Mesenteric fat pad (tissue), 1 donor: Measurements from ENCODE around the gene OR51B4. TPM values are rescaled to one million over a fixed set of nuclear protein-coding genes. Genes with fewer than 3 reads are reported as not detected.
"Not testable (repeated sequence)": the region's sequence is repeated elsewhere in the genome, so short reads cannot be mapped to it uniquely, and the experiment has no call there.

Experiments
- DNase-seq: peaks from one replicate; pipeline ENCODE4 v3.0.0-alpha.2; 2020; ENCODE audit warnings: low spot score
- total RNA-seq: library from RNA; stranded (reverse); fragmentation: NEBNext Ultra II Directional; extraction: Animal tissue kit (Norgen Biotek cat#: 25700); gene quantifications from one replicate; pipeline ENCODE4 v1.2.1, GENCODE V29; 2021
- donor health status: DM: yes; HTN: yes; CAD: no.

The OR51B4 gene
- total RNA-seq, 1 donor from 2014 or later = not detected

DNA sequence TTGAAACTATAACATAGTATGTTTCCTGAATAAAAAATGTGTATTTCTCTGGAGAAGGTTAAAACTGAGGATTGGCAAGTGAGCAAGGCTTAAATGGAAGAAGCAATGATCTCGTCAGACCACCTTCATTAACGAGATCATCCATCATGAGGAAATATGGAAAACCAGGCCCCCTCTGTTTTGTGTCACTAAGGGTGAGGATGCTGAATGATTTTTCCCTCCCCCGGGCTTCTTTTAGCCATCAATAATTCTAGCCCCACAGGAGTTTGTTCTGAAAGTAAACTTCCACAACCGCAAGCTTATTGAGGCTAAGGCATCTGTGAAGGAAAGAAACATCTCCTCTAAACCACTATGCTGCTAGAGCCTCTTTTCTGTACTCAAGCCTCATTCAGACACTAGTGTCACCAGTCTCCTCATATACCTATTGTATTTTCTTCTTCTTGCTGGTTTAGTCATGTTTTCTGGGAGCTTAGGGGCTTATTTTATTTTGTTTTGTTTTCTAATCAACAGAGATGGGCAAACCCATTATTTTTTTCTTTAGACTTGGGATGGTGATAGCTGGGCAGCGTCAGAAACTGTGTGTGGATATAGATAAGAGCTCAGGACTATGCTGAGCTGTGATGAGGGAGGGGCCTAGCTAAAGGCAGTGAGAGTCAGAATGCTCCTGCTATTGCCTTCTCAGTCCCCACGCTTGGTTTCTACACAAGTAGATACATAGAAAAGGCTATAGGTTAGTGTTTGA lies 26.2 kb downstream of the OR51B4 start:
- DNase-seq = no peak

- DNase-seq = no peak
These were observed 27.4 kb downstream of the OR51B4 start for GRCh38 chr11:5274395-5274794.

DNA sequence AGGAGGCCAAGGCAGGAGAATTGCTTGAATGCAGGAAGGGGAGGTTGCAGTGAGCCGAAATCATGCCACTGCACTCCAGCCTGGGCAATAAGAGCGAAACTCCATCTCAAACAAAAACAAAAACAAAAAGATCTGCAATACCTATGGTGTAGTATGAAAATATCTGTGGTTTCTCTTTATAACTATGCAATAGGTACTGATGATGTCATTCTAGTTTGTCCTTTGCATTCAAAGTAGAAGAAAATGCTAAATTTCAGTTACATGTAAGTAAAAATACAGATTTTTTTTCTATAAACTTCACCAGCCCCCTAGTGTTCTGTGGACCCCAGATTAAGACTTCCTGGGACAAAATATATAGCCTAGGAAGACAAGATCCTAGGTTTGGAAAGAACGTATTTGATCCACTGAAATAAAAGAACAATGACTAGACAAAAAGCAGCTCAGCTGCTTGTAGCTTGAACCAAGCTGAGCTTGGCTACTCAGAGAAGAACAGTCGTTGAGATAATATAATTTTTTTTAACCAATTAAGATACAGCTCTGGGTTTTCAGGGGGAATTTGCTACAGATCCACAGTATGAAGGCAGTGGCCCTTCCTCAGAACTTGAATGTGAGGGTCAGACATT lies 29.2 kb downstream of the OR51B4 start:
- no peak for DNase-seq

- DNase-seq = no peak
These were observed 32.0 kb downstream of the OR51B4 start, which contains the start of gene HBE1 for GRCh38 chr11:5269715-5270147. Gene HBE1 (minus strand): TSS chr11:5269945. CDS start chr11:5269890, 55 bp downstream.

DNA sequence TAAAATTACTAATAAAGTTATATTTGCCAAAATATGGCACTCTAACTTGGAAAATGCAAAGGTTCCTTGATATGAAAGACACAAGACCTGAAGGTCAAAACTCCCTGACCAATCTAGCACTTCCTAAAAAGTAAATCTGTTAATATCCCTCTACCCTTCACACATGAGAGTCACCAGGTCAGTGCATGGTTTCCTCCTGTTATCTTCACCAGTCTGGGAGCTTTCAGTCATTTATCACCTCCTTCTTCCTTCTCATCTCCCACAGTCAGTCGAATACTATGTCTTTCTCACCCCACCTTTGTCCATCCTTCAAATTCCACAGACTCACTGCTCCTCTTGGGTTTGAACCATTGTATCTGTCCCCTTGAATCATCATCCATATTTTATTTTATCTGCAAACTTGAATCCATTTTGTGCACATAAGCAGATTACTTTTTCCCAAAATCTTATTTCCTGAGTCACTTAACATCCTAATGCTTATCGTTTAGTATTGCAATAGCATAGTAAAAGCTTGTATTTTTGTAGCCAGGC lies 34.6 kb downstream of the OR51B4 start:
- DNase-seq = no peak

GRCh38 chr11:5266609-5267008 lies 35.1 kb downstream of the OR51B4 start:
- DNase-seq = no peak

GRCh38 chr11:5265832-5266231 lies 35.9 kb downstream of the OR51B4 start:
- DNase-seq = no peak

DNA sequence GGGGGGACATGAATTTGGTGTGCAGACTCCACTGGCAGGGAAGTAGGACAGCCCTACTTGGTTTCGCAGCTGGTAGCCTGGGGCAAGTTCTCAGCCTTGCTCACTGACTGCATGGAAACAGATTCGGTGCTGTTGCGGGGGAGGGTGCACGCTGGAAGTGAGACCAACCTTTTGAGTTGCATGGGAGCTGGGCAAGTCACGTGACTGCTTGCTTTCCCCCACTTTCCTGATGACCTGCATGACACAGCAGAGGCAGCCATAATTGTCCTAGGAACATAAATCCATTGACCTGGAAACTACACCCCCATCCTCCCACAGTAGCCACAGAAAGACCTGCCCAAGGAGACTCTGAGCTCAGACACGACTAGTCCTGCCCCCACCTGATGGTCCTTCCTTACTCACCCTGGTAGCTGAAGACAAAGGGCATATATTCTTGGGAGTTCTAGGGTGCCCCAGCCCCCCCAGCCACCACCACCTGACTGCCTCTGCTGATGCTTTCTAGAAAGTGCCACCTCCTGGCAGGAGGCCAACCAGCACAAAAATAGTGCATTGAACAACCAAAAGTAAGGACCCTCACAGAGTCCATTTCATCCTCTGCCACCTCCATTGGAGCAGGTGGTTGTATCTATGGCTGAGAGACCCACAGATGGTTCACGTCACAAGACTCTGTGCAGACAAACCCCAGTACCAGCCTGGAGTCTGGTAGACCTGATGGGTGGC lies 43.0 kb downstream of the OR51B4 start:
- no peak for DNase-seq

- no peak for DNase-seq
These were observed 44.5 kb downstream of the OR51B4 start for GRCh38 chr11:5257296-5257695.

GRCh38 chr11:5254646-5255413 lies 46.9 kb downstream of the OR51B4 start, which contains the start of gene HBG2:
Gene HBG2 (minus strand): TSS chr11:5254781. CDS start chr11:5254728, 53 bp downstream.
- DNase-seq = not testable (repeated sequence)

DNA sequence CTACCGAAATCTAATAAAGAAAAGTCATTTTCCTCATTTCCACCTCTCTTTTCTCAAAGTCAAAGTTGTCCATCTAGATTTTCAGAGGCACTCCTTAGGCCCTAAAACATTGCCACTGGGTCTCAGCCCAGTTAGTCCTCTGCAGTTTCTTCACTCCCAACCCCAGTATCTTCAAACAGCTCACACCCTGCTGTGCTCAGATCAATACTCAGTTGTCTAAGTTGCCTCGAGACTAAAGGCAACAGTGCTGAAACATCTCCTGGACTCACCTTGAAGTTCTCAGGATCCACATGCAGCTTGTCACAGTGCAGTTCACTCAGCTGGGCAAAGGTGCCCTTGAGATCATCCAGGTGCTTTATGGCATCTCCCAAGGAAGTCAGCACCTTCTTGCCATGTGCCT lies 47.7 kb downstream of the OR51B4 start:
- not testable (repeated sequence) for DNase-seq

DNA sequence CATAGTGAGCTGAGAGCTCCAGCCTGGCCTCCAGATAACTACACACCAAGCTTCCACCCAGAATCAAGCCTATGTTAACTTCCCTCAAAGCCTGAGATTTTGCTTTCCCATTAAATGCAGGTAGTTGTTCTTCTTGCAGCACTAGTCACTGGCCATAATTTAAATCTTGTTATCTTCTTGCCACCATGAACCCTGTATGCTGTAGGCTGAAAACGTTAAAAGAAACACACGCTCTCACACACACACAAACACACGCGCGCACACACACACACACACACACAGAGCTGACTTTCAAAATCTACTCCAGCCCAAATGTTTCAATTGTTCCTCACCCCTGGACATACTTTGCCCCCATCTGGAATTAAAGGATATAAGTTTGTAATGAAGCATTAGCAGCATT lies 48.3 kb downstream of the OR51B4 start:
- not testable (repeated sequence) for DNase-seq

GRCh38 chr11:5252919-5253265 lies 48.9 kb downstream of the OR51B4 start:
- no peak for DNase-seq

GRCh38 chr11:5252192-5252918 lies 49.4 kb downstream of the OR51B4 start:
- DNase-seq = no peak

GRCh38 chr11:5251746-5252145 lies 50.0 kb downstream of the OR51B4 start:
- no peak for DNase-seq

Other genes with a start within 250 kb of the OR51B4 start
- gene OR52E2, start 242.3 kb downstream of the OR51B4 start, total RNA-seq = not detected
- not detected for gene OR52E1, start 232.4 kb downstream of the OR51B4 start, total RNA-seq
- gene OR52A5, start 163.6 kb downstream of the OR51B4 start, total RNA-seq = not detected
- gene OR52A1, start 147.2 kb downstream of the OR51B4 start, total RNA-seq = not detected
- not detected for gene OR51V1, start 101.3 kb downstream of the OR51B4 start, total RNA-seq
- gene HBB, start 74.9 kb downstream of the OR51B4 start, total RNA-seq = 346 TPM
- gene HBD, start 67.5 kb downstream of the OR51B4 start, total RNA-seq = 0.80 TPM
- gene HBG1, start 52.1 kb downstream of the OR51B4 start, total RNA-seq = not detected
- gene HBG2, start 47.2 kb downstream of the OR51B4 start, total RNA-seq = not detected
- gene HBE1, start 32.0 kb downstream of the OR51B4 start, total RNA-seq = not detected
- not detected for gene OR51B2, start 22.4 kb upstream of the OR51B4 start, total RNA-seq
- not detected for gene OR51B5, start 41.6 kb upstream of the OR51B4 start, total RNA-seq
- not detected for gene OR51B6, start 49.6 kb upstream of the OR51B4 start, total RNA-seq
- not detected for gene OR51M1, start 81.9 kb upstream of the OR51B4 start, total RNA-seq
- not detected for gene OR51Q1, start 120.2 kb upstream of the OR51B4 start, total RNA-seq
- gene OR51I1, start 139.6 kb upstream of the OR51B4 start, total RNA-seq = not detected
- gene OR51I2, start 147.4 kb upstream of the OR51B4 start, total RNA-seq = not detected
- gene OR52D1, start 186.7 kb upstream of the OR51B4 start, total RNA-seq = not detected
- 0.22 TPM for gene UBQLN3, start 208.0 kb upstream of the OR51B4 start, total RNA-seq
- 0.19 TPM for gene UBQLNL, start 214.8 kb upstream of the OR51B4 start, total RNA-seq
- not detected for gene OR52H1, start 246.6 kb upstream of the OR51B4 start, total RNA-seq